ENCODE measurements around the gene EXOC6.

The EXOC6 gene

DNA sequence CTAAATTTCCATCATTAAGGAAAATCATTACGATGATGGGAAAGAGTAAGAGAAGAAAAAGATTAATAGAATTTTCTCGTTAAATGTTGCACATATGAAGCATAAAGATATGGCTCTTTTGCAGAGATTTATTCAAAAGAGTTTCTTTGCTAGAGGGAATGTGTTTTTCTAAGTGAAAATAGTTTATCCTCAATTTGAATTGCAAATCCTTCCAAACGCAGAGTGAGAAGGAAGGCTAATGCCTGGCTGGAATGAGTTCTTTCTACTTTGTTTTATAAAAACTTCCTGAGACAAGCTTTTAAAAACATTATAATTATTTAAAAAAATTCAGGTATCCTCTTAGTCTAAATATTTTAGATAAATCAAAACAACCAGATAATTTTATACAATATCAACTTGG, 239.5 kb downstream of the EXOC6 start:
- H3K36me3 ChIP-seq (ENCODE audit: control insufficient read depth, insufficient read depth, low read length): no peaks in the 10 kb centered on the region
- no peaks in the 10 kb centered on the region; the same call in 1 of the 2 replicates for H3K27me3 ChIP-seq (replicated peaks; ENCODE audit: control insufficient read depth, insufficient read depth, low read length)
- no peak for DNase-seq (ENCODE audit: extremely low read depth, insufficient read length)
- H3K4me3 ChIP-seq (replicated peaks; ENCODE audit: low read depth, low read length): no peak overlapping the region
- no peak for TF ChIP-seq CTCF (IDR thresholded peaks at IDR 0.05; ENCODE audit: insufficient read depth, low read length, poor library complexity, severe bottlenecking)

- Histone ChIP-seq H3K27me3 (replicated peaks; ENCODE audit: control insufficient read depth, insufficient read depth, low read length) (no peaks in the 10 kb centered on the region; the same call in 1 of the 2 replicates), H3K36me3 (ENCODE audit: control insufficient read depth, insufficient read depth, low read length) (no peaks in the 10 kb centered on the region), H3K4me3 (replicated peaks; ENCODE audit: low read depth, low read length) (no peak overlapping the region)
- no peak for TF ChIP-seq CTCF (IDR thresholded peaks at IDR 0.05; ENCODE audit: insufficient read depth, low read length, poor library complexity, severe bottlenecking)
- DNase-seq (ENCODE audit: extremely low read depth, insufficient read length): no peak
Measured at GRCh38 chr10:93088466-93088865, 240.1 kb downstream of the EXOC6 start.

GRCh38 chr10:93090619-93091018, 242.3 kb downstream of the EXOC6 start:
- TF ChIP-seq CTCF (IDR thresholded peaks at IDR 0.05; ENCODE audit: insufficient read depth, low read length, poor library complexity, severe bottlenecking): no peak
- Histone ChIP-seq H3K36me3 (ENCODE audit: control insufficient read depth, insufficient read depth, low read length) (no peaks in the 10 kb centered on the region), H3K4me3 (replicated peaks; ENCODE audit: low read depth, low read length) (no peak overlapping the region), H3K27me3 (replicated peaks; ENCODE audit: control insufficient read depth, insufficient read depth, low read length) (no peaks in the 10 kb centered on the region; the same call in 1 of the 2 replicates)
- no peak for DNase-seq (ENCODE audit: extremely low read depth, insufficient read length)

- no peak for DNase-seq (ENCODE audit: extremely low read depth, insufficient read length)
- Histone ChIP-seq H3K36me3 (ENCODE audit: control insufficient read depth, insufficient read depth, low read length) (no peaks in the 10 kb centered on the region), H3K4me3 (replicated peaks; ENCODE audit: low read depth, low read length) (no peak overlapping the region), H3K27me3 (replicated peaks; ENCODE audit: control insufficient read depth, insufficient read depth, low read length) (no peaks in the 10 kb centered on the region; the same call in 1 of the 2 replicates)
- no peak for TF ChIP-seq CTCF (IDR thresholded peaks at IDR 0.05; ENCODE audit: insufficient read depth, low read length, poor library complexity, severe bottlenecking)
Measured at GRCh38 chr10:93091960-93092359, 243.6 kb downstream of the EXOC6 start.

DNA sequence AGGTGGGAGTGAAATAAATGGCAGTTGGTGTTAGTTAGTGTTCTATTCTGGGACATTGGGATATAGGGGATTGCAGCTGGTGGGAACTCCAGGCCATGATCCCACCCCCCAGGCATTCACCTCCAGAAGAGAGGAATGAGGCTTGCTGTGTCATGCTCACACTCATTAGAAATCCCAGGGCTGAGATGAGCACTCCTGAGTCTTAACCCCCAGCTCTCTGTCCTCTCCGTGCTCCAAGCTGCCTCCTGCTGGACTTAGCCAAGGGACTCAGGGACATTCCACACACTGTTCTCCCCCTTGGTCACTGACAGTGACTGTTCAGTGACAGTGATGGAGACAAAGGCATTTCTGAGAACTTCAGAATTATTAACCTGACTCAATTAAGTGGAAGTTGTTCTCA, 246.9 kb downstream of the EXOC6 start:
- H3K27me3 ChIP-seq (replicated peaks; ENCODE audit: control insufficient read depth, insufficient read depth, low read length): no peaks in the 10 kb centered on the region; the same call in 1 of the 2 replicates
- no peak for TF ChIP-seq CTCF (IDR thresholded peaks at IDR 0.05; ENCODE audit: insufficient read depth, low read length, poor library complexity, severe bottlenecking)
- DNase-seq (ENCODE audit: extremely low read depth, insufficient read length): no peak
- H3K4me3 ChIP-seq (replicated peaks; ENCODE audit: low read depth, low read length): no peak overlapping the region
- H3K36me3 ChIP-seq (ENCODE audit: control insufficient read depth, insufficient read depth, low read length): no peaks in the 10 kb centered on the region

DNA sequence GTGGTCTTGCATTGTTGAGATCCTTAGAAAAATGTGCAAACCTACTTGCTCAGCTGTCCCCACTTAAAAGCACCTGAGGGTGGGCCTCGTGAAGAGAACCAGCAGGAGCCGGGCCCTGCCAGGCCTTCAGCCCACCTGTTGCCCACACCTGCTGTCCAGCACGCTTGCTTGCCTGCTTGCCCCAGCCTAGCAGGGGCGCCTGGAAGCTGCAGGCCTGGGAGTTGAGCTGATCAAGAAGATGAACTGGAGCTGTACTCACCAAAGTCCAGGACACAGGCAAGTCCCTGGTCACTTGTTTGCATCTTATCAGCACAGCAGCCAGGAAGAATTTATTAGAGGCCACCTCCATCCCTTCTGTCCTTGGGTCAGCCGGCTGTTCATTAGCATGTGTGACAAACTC, 248.6 kb downstream of the EXOC6 start:
- no peaks in the 10 kb centered on the region for H3K27me3 ChIP-seq (replicated peaks; ENCODE audit: control insufficient read depth, insufficient read depth, low read length)
- DNase-seq (ENCODE audit: extremely low read depth, insufficient read length): no peak
- no peak overlapping the region for H3K4me3 ChIP-seq (replicated peaks; ENCODE audit: low read depth, low read length)
- H3K36me3 ChIP-seq (ENCODE audit: control insufficient read depth, insufficient read depth, low read length): no peaks in the 10 kb centered on the region
- no peak for TF ChIP-seq CTCF (IDR thresholded peaks at IDR 0.05; ENCODE audit: insufficient read depth, low read length, poor library complexity, severe bottlenecking)

All from GM06990 (cell line).